Right lobe of liver (tissue), 4 donors: ENCODE results near the gene CLDN3.

Experiments used
- POLR2A ChIP-seq: fragments of 450-650 bp; IDR thresholded peaks from one replicate; pipeline ENCODE4 v1.6.1; 2017; ENCODE audit warnings: antibody characterized with exemption, mild to moderate bottlenecking
- TF ChIP-seq, protein P1 (sequence below), 4 donors: fragments of 200-600 bp in 3 of 4; fragments of 450-650 bp in 1 of 4; IDR thresholded peaks; one replicate each; pipeline versions ENCODE4 v1.5.1 to v1.8.0; 2016 to 2022; ENCODE audit warnings: antibody characterized with exemption in 4 of 4, mild to moderate bottlenecking in 2 of 4
- donor health status: DM: no; HTN: no; CAD: no.
- donor health status: DM: no; HTN: no; CAD: no.
- donor health status: DM: no; HTN: yes; CAD: no.

DNA sequence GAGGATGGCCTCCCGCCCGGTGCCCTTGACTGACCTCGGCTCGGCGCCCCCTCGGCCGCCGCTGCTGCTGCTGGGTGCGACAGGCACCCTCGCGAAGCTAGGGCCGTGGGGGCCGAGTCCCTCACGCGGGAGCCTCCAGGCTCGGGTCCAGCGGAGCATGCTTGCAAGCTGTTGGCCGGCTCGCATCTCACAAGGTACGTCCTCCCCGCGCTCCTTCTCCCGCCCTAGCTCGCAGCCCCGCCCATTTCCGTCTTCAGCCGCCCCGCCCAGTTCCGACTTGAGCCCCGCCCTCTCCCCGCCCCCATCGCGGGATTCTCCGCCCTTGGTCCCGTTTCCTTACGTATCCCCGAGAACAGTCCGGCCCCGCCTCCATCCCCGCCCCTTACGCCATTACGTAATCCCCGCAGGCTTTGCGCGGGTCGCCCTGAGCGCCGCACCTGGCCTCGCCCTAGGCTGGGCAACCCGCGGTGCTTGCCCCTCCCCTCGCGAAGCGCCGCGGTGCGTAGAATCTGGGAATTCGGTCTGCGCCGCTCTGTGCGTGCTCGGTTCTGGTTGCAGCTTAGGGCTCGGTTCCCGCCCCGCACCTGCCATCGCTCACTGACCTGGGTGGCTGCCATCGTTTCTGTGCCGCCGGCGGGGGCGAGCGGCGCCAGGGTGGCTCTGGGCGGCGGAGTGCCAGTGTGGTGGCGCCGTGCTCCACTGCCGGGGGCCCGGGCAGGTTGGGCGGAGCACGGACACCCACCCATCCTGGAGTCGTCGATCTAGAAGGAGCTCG, 31.3 kb downstream of the CLDN3 start, which contains the start of gene ABHD11:
- TF ChIP-seq, protein P1, sequence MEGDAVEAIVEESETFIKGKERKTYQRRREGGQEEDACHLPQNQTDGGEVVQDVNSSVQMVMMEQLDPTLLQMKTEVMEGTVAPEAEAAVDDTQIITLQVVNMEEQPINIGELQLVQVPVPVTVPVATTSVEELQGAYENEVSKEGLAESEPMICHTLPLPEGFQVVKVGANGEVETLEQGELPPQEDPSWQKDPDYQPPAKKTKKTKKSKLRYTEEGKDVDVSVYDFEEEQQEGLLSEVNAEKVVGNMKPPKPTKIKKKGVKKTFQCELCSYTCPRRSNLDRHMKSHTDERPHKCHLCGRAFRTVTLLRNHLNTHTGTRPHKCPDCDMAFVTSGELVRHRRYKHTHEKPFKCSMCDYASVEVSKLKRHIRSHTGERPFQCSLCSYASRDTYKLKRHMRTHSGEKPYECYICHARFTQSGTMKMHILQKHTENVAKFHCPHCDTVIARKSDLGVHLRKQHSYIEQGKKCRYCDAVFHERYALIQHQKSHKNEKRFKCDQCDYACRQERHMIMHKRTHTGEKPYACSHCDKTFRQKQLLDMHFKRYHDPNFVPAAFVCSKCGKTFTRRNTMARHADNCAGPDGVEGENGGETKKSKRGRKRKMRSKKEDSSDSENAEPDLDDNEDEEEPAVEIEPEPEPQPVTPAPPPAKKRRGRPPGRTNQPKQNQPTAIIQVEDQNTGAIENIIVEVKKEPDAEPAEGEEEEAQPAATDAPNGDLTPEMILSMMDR (IDR thresholded peaks at IDR 0.05), result no peak
- peak; percentile 88 for TF ChIP-seq POLR2A
